Stomach smooth muscle (tissue), 2 donors: ENCODE results near the gene SCG5.
"Not testable (repeated sequence)": the region's sequence is repeated elsewhere in the genome, so short reads cannot be mapped to it uniquely, and the experiment has no call there.

ENCODE experiments used
- H3K27ac ChIP-seq: one replicate; pipeline ENCODE4 v1.7.0; 2013; ENCODE audit warnings: mild to moderate bottlenecking, low read length, inconsistent platforms
- H3K27me3 ChIP-seq, 2 donors: one replicate each; pipeline ENCODE4 v1.7.0; 2013; ENCODE audit warnings: low read length in 2 of 2; ENCODE audit not compliant: insufficient read depth in 2 of 2, control insufficient read depth in 1 of 2
- H3K36me3 ChIP-seq, 2 donors: one replicate each; pipeline ENCODE4 v1.7.0; 2013; ENCODE audit warnings: low read length in 2 of 2; ENCODE audit not compliant: control insufficient read depth in 2 of 2, insufficient read depth in 2 of 2
- H3K4me1 ChIP-seq: one replicate; pipeline ENCODE4 v1.7.0; 2013; ENCODE audit warnings: low read length; ENCODE audit not compliant: control insufficient read depth, insufficient read depth
- H3K4me3 ChIP-seq, 2 donors: one replicate each; pipeline ENCODE4 v1.7.0; 2013; ENCODE audit warnings: low read length in 2 of 2
- H3K9ac ChIP-seq, 2 donors: one replicate each; pipeline ENCODE4 v1.7.0; 2013; ENCODE audit warnings: low read length in 2 of 2, mild to moderate bottlenecking in 1 of 2
- H3K9me3 ChIP-seq, 2 donors: one replicate each; pipeline ENCODE4 v1.7.0; 2013; ENCODE audit warnings: low read length in 2 of 2; ENCODE audit not compliant: control insufficient read depth in 2 of 2
- donor health status: healthy.
- donor health status: Pancreatic carcinoma.

Gene SCG5, protein sequence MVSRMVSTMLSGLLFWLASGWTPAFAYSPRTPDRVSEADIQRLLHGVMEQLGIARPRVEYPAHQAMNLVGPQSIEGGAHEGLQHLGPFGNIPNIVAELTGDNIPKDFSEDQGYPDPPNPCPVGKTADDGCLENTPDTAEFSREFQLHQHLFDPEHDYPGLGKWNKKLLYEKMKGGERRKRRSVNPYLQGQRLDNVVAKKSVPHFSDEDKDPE

DNA sequence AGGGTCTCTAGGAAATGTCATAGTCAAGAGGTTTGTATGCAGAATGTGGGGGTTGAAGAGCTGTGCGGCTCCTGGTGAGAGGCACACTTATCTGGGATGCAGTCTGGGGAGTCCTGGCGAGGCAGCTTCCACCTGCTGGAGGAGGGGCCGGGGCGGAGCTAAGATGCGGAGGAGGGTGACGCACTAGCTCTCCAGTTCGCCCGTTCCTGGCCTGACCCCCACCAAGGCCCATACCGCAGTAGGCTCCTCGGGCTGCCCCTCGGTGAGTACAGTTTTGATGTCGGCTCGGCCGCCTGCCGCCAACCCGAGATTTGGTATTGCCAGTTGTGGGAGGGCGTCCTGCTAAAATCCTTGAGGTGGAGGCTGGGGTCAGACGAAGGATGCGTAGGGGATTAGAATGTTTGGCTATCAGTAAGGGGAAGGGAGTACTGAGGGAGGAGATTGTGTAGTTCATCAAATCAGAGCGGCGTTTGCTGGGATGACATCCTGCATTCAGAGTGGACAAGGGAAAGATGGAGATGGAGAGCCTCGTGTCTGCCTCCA lies at the start of gene SCG5:
Gene SCG5, plus strand, starts transcription at position 194 of the 543 bp plus-strand sequence. CDS start 1,883 bp downstream, outside the sequence.
- H3K4me3 ChIP-seq = peak within 1 kb of the TSS in 1 of 2 donors; percentile 44
- no peak within 1 kb of the TSS for H3K27ac ChIP-seq
- no peaks in the 10 kb centered on the region for H3K4me1 ChIP-seq
- H3K36me3 ChIP-seq = no peaks in the 10 kb centered on the region
- peaks cover 7 to 8% of the 10 kb centered on the region in 2 donors for H3K27me3 ChIP-seq
- H3K9ac ChIP-seq = peak within 1 kb of the TSS in 1 of 2 donors; percentile 28
- H3K9me3 ChIP-seq = no peaks in the 10 kb centered on the region

DNA sequence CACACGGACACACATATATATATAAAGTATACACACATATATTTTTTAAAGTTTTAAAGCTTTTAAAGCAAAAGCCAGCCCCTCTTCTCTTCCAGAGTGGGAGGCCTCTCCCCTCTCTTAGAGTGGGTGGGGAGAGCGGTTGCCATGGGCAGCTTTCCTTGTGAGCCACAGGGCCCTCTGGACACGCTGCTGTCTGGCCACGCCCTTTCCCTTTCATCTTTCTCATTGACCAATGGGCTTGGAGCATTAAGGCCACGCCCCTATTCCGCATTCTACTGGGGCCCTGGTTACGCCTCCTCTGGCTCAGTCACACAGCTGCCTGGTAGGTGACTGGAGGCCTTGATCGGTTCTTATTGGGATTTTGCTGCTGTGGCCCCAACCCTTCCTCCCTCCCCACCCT lies 48.4 kb upstream of the SCG5 start, which contains the start of gene GOLGA8N:
Gene GOLGA8N, plus strand, starts transcription at position 306 of the 400 bp plus-strand sequence.
- not testable (repeated sequence) for H3K4me3 ChIP-seq, H3K9ac ChIP-seq, H3K9me3 ChIP-seq, H3K4me1 ChIP-seq, H3K36me3 ChIP-seq, H3K27me3 ChIP-seq, H3K27ac ChIP-seq

DNA sequence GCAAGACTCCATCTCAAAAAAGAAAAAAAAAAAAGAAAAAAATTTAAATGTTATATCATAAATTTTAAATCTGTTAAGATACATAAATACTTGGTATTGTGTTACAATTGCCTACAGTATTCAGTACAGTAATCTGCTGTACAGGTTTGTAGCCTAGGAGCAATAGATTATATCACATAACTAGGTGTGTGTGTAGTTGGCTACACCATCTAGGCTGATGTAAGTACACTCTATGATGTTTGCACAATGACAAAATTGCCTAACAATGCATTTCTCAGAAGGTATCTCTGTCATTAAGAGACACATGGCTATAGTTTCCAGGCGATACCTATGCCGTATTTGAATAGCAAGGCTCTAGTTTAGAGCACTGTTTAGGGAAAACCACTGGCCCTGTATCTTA lies 32.0 kb upstream of the SCG5 start:
- H3K27ac ChIP-seq, H3K27me3 ChIP-seq, H3K4me3 ChIP-seq, H3K4me1 ChIP-seq, H3K36me3 ChIP-seq, H3K9me3 ChIP-seq, H3K9ac ChIP-seq: not testable (repeated sequence)

DNA sequence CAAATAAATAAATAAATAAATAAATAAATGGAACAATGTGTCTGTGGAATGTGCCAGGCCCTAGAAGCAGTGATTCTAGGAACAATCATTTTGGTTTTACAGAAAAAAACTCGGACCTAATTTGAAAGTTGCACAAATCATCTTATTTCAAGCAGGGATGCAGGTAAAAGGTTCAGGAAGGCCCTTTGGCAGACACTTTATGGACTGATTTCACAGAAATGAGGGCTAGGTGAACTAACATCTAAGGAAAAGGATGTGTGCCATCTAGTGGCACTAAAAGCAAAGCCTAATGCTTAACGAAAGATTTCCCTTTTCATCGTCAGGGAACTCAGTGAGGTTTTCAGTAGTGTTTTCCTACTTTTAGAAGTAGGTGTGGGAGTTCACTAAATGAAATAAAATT lies 30.8 kb upstream of the SCG5 start:
- not testable (repeated sequence) for H3K36me3 ChIP-seq, H3K4me3 ChIP-seq, H3K9ac ChIP-seq, H3K27me3 ChIP-seq, H3K4me1 ChIP-seq, H3K27ac ChIP-seq, H3K9me3 ChIP-seq

DNA sequence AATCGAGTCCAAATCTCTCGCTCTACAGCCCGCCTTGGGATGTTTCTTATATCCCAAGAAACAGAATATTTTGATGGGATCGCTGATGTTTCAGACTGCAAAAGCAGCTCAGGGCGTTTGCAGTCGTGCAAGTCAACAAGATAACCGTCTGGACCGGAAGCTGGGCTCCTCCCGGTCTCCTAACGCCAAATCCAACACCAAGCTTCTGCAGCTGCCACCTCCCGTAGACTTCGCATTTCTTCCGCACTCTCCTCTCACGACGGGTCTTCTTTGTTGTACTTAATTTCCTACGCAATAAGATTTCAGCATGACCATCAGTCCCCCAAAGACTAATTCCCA lies 26.8 kb upstream of the SCG5 start:
- H3K4me1 ChIP-seq, H3K27me3 ChIP-seq, H3K36me3 ChIP-seq, H3K9me3 ChIP-seq: not testable (repeated sequence)
- H3K4me3 ChIP-seq = peak overlapping the region; percentile 73 to 79
- peak overlapping the region; percentile 75 for H3K27ac ChIP-seq
- H3K9ac ChIP-seq = peak overlapping the region; percentile 60

DNA sequence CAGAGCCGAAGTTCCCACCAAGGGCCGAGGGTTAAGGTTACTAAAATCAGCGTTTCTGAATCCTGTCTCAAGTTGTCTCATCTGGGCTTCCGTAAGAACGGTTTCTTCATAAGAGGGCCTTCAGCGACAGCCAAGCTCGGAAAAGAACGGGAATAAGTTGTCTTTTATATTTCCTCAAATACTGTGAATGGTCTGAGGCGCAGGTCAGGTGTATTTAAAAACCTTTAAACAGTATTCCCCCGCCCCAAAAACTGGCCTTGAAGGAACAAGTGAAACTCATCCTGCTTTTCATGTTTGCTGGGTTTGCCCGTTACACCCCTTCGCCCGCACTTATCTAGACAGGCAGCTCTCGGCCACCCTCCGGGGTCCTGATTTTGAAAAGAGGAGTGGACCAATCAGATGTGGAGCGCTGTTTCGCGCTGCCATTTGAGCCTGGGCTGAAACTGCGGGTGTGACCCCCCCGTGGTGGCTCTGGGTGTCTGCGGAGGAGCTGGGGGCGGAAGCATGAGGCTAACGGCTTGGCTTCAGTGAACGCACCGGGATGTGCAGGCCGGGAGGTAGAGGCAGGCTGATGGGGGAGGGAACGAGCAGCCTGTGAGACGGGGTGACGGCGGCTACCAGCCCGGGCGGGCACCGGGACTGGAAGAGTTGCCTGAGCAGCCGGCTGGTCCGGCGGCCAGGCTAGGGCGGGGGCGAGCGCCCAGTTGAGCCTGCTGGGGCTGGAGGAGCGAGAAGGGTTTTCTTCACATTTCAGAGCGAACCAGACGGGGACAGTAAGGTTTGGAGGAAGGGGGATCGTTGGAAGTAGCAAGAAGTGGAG lies 26.2 kb upstream of the SCG5 start, which contains the start of gene ARHGAP11A:
Gene ARHGAP11A, plus strand, starts transcription at position 454 of the 820 bp plus-strand sequence. CDS start 708 bp downstream, outside the sequence.
- H3K27me3 ChIP-seq, H3K4me1 ChIP-seq, H3K36me3 ChIP-seq, H3K9me3 ChIP-seq: not testable (repeated sequence)
- H3K9ac ChIP-seq = peak within 1 kb of the TSS; percentile 60
- peak within 1 kb of the TSS; percentile 75 for H3K27ac ChIP-seq
- H3K4me3 ChIP-seq = peak within 1 kb of the TSS; percentile 73 to 79

DNA sequence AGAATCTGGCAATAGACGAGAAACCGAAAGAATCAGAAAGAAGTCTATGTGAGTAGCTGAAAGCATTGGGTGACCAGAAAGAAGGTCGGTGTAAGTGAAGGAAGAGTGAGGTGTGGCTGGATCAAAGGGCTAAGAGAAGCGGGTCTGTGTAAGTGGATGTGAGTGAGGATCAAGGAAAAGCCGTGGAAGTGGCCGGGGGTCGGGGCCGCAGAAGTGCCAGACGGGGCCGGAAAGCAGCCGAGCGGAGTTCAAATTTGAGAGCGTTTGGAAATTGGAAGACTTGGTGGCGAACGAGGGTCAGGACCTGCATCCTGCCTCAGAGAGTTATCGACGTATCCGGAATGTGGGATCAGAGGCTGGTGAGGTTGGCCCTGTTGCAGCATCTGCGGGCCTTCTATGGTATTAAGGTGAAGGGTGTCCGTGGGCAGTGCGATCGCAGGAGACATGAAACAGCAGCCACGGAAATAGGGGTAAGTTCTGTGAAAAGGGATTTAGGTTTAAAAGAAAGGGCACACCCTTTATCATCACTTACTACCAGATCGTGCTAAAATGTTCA lies 25.6 kb upstream of the SCG5 start:
- peak overlapping the region; percentile 58 to 73 for H3K4me3 ChIP-seq
- H3K4me1 ChIP-seq, H3K9ac ChIP-seq, H3K36me3 ChIP-seq, H3K27me3 ChIP-seq, H3K9me3 ChIP-seq, H3K27ac ChIP-seq: not testable (repeated sequence)

DNA sequence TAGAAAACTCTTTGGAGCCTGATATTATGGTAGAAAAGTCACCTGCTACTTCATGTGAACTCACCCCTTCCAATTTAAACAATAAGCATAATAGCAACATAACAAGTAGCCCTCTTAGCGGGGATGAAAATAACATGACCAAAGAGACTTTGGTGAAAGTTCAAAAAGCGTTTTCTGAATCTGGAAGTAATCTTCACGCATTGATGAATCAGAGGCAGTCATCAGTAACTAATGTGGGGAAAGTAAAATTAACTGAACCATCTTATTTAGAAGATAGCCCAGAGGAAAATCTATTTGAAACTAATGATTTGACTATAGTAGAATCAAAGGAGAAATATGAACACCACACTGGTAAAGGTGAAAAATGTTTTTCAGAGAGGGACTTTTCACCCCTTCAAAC lies 5.1 kb upstream of the SCG5 start:
- Histone ChIP-seq H3K36me3 (no peaks in the 10 kb centered on the region), H3K27me3 (peaks cover 0 to 3% of the 10 kb centered on the region in 2 donors), H3K27ac (no peak overlapping the region), H3K9ac (no peak overlapping the region), H3K4me1 (no peaks in the 10 kb centered on the region), H3K4me3 (no peak overlapping the region), H3K9me3 (no peaks in the 10 kb centered on the region)

DNA sequence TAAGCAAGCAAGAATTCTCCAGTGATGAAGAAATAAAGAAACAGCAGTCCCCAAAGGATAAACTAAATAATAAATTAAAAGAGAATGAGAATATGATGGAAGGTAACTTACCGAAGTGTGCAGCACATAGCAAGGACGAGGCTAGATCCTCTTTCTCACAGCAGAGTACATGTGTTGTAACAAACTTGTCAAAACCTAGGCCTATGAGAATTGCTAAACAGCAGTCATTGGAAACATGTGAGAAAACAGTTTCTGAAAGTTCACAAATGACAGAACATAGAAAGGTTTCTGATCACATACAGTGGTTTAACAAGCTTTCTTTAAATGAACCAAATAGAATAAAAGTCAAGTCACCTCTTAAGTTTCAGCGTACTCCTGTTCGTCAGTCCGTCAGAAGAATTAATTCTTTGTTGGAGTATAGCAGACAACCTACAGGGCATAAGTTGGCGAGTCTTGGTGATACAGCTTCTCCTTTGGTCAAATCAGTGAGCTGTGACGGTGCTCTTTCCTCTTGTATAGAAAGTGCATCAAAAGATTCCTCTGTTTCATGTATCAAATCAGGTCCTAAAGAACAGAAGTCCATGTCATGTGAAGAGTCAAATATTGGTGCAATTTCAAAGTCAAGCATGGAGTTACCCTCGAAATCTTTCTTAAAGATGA lies 4.5 kb upstream of the SCG5 start:
- no peak overlapping the region for H3K9ac ChIP-seq
- H3K27ac ChIP-seq = no peak overlapping the region
- no peaks in the 10 kb centered on the region for H3K36me3 ChIP-seq
- no peaks in the 10 kb centered on the region for H3K4me1 ChIP-seq
- peaks cover 5 to 8% of the 10 kb centered on the region in 2 donors for H3K27me3 ChIP-seq
- H3K9me3 ChIP-seq = no peaks in the 10 kb centered on the region
- no peak overlapping the region for H3K4me3 ChIP-seq

DNA sequence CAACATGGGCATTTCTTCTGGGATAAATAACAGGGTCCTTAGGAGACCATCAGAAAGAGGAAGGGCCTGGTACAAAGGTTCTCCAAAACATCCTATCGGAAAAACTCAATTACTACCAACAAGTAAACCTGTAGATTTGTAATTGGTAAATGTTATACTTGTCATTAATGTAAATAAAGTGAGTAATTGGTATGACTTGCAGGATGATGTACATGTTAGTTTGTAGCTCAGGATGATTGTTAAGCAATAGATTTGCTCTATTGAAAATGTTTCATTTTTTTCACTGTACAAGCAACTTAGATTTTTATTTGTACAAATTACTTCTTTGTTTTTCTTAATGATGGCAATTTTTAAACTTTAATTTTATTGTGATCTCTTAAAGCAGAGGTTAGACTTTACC lies 3.8 kb upstream of the SCG5 start:
- Histone ChIP-seq H3K4me1 (no peaks in the 10 kb centered on the region), H3K36me3 (no peaks in the 10 kb centered on the region), H3K9ac (no peak overlapping the region), H3K9me3 (no peaks in the 10 kb centered on the region), H3K27ac (no peak overlapping the region), H3K4me3 (no peak overlapping the region), H3K27me3 (peaks cover 5 to 8% of the 10 kb centered on the region in 2 donors)
